B cell (primary cell): Measurements from ENCODE around the gene SNAPIN. TPM values are rescaled to one million over a fixed set of nuclear protein-coding genes. Genes with fewer than 3 reads are reported as not detected.

Experiments used
- ATAC-seq: fragments of 200-7000 bp; cut with Tn5 transposase; one replicate; pipeline ENCODE4 v1.10.0; 2021; ENCODE audit warnings: low read depth, mild to moderate bottlenecking, moderate number of reproducible peaks, moderate library complexity
- CTCF ChIA-PET: fragments of 350-600 bp; sonication (Branson Sonifier 250); formaldehyde crosslinking; loops from one replicate; lab custom pipeline; 2021; ENCODE audit warnings: antibody characterized with exemption, inconsistent platforms; lab: Charles Lee
- POLR2A ChIA-PET: fragments of 350-600 bp; sonication (Branson Sonifier 250); formaldehyde crosslinking; loops from one replicate; lab custom pipeline; 2021; ENCODE audit warnings: antibody characterized with exemption; lab: Charles Lee
- DNase-seq: peaks from one replicate; pipeline ENCODE4 v3.0.0; 2013
- H2AFZ ChIP-seq: 2 replicates; pipeline ENCODE4 v1.6.1; 2012; ENCODE audit warnings: mild to moderate bottlenecking, low read depth, low read length; ENCODE audit not compliant: insufficient read depth, poor library complexity, severe bottlenecking
- H3K27ac ChIP-seq, 2 donors: 1 replicate in 1 of 2; 2 replicates in 1 of 2; pipeline ENCODE4 v1.5.1; 2012 to 2013; ENCODE audit warnings: low read length in 2 of 2, mild to moderate bottlenecking in 2 of 2, moderate library complexity in 1 of 2
- H3K27me3 ChIP-seq, 4 experiments: fragments of 200-600 bp in 1 of 4; sonication (generic) in 1 of 4; replicated peaks in 1 of 4; 1 replicate in 2 of 4; 2 replicates in 2 of 4; pipeline versions ENCODE4 v1.6.1 to v1.7.0; 2013 to 2016; ENCODE audit warnings: low read length in 3 of 4, mild to moderate bottlenecking in 2 of 4, mixed read lengths in 1 of 4, moderate library complexity in 1 of 4; ENCODE audit not compliant: insufficient read depth in 4 of 4, control insufficient read depth in 3 of 4; ENCODE audit errors: control extremely low read depth in 1 of 4
- H3K36me3 ChIP-seq, 2 experiments: replicated peaks in 1 of 2; 1 replicate in 1 of 2; 2 replicates in 1 of 2; pipeline versions ENCODE4 v1.6.1 to v1.7.1; 2013; ENCODE audit warnings: low read length in 1 of 2; ENCODE audit not compliant: insufficient read depth in 2 of 2, control insufficient read depth in 1 of 2; ENCODE audit errors: control extremely low read depth in 1 of 2, extremely low read depth in 1 of 2
- H3K4me1 ChIP-seq, 2 donors: fragments of 200-600 bp in 1 of 2; sonication (generic) in 1 of 2; 1 replicate in 1 of 2; 2 replicates in 1 of 2; pipeline versions ENCODE4 v1.5.1 to v1.6.1; 2013 to 2017; ENCODE audit warnings: low read length in 2 of 2; ENCODE audit not compliant: control insufficient read depth in 2 of 2, insufficient read depth in 2 of 2
- H3K4me2 ChIP-seq: replicated peaks from 2 replicates; pipeline ENCODE3; 2012; ENCODE audit warnings: mild to moderate bottlenecking, low read depth, low read length; ENCODE audit not compliant: poor library complexity, severe bottlenecking
- H3K4me3 ChIP-seq, 5 experiments: fragments of 200-600 bp in 1 of 5; sonication (generic) in 1 of 5; 1 replicate in 3 of 5; 2 replicates in 2 of 5; pipeline versions ENCODE4 v1.5.1 to v1.7.0; 2011 to 2016; ENCODE audit warnings: low read length in 4 of 5, mild to moderate bottlenecking in 4 of 5, low read depth in 2 of 5, control low read depth in 1 of 5, moderate library complexity in 1 of 5; ENCODE audit not compliant: insufficient read depth in 1 of 5; ENCODE audit errors: control extremely low read depth in 1 of 5, extremely low read depth in 1 of 5
- H3K79me2 ChIP-seq: fragments of 200-600 bp; sonication (generic); one replicate; pipeline ENCODE4 v1.6.0; 2016; ENCODE audit warnings: low read length; ENCODE audit not compliant: control insufficient read depth, insufficient read depth
- H3K9ac ChIP-seq: fragments of 200-600 bp; sonication (generic); 2 replicates; pipeline ENCODE4 v1.6.1; 2017; ENCODE audit warnings: mild to moderate bottlenecking, low read length, moderate library complexity
- H3K9me3 ChIP-seq, 3 donors: one replicate each; pipeline versions ENCODE4 v1.6.1 to v1.7.1; 2013; ENCODE audit warnings: low read length in 2 of 3; ENCODE audit not compliant: control insufficient read depth in 2 of 3, insufficient read depth in 1 of 3; ENCODE audit errors: control extremely low read depth in 1 of 3
- H4K20me1 ChIP-seq: 2 replicates; pipeline ENCODE4 v1.6.0; 2012; ENCODE audit warnings: mild to moderate bottlenecking, low read length; ENCODE audit not compliant: insufficient read depth, control insufficient read depth, poor library complexity, severe bottlenecking
- H3K27ac Mint-ChIP-seq: one replicate; pipeline ENCODE4 v1.8.0; 2021; ENCODE audit warnings: mixed read lengths
- H3K27me3 Mint-ChIP-seq: one replicate; pipeline ENCODE4 v1.8.0; 2021; ENCODE audit warnings: mixed read lengths
- H3K4me1 Mint-ChIP-seq: one replicate; pipeline ENCODE4 v1.8.0; 2021; ENCODE audit warnings: mixed read lengths
- H3K4me3 Mint-ChIP-seq: one replicate; pipeline ENCODE4 v1.8.0; 2021; ENCODE audit warnings: mixed read lengths
- H3K9me3 Mint-ChIP-seq: one replicate; pipeline ENCODE4 v1.8.0; 2022; ENCODE audit warnings: mixed read lengths; ENCODE audit not compliant: insufficient read depth
- EZH2 ChIP-seq: IDR thresholded peaks from 2 replicates; pipeline ENCODE4 v1.6.1; 2012; ENCODE audit warnings: borderline replicate concordance, low read depth, mild to moderate bottlenecking, moderate library complexity, low read length; ENCODE audit not compliant: insufficient read depth, poor library complexity, severe bottlenecking
- WGBS: methylation state at CpG from one replicate; pipeline ENCODE4 v1.1.5; 2013; ENCODE audit warnings: missing lambda C conversion rate; ENCODE audit not compliant: insufficient coverage; 5-methylcytosine and 5-hydroxymethylcytosine counted together
- intact Hi-C: fragments of 100-400 bp; cut with micrococcal nuclease; formaldehyde crosslinking; loops from one replicate; pipeline ENCODE4 v1.10.0; 2022
- polyA plus RNA-seq: library from polyadenylated mRNA; depleted of rRNA; stranded (reverse); fragments of >200 nt; gene quantifications from 2 replicates; pipeline ENCODE4 v1.2.3, GENCODE V29; 2012
- total RNA-seq, 2 donors: library from RNA; stranded (reverse); fragments of 120-200 nt in 1 of 2; gene quantifications; 1 replicate in 1 of 2; 2 replicates in 1 of 2; pipeline versions ENCODE4 v1.2.3 to v1.2.4, GENCODE V29; 2013 to 2022
- TF ChIP-seq, protein P1 (sequence below): fragments of 200-600 bp; IDR thresholded peaks from one replicate; pipeline ENCODE4 v1.8.0; 2022; ENCODE audit warnings: antibody characterized with exemption, mild to moderate bottlenecking

Gene SNAPIN
- total and polyA plus RNA-seq, 2 donors (not counting 1 experiment from before 2014, with no cell fraction given), result 22.7 to 37.6 TPM

DNA sequence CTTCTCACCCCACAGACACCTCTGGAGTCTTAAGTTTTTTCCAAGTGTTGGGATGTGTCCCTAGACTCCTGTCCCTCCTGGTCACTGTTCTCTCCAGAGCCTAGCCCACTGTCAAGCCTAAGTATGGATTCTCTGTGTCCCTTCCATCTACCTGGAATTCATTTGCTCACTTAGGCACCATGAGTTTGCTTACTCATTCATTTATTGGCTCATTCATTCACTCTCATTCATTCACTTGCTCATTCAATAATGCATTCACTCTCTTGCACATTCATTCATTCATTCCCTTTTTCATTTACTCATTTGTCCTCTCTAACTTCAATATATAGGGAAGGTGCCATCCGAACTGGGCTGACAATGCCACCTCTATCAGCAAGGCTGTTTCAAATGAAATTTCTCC lies 47.1 kb upstream of the SNAPIN start:
- CTCF ChIA-PET, result no interaction called here
- Histone ChIP-seq H3K27me3 (no peaks in the 10 kb centered on the region), H3K9ac (no peak overlapping the region)

DNA sequence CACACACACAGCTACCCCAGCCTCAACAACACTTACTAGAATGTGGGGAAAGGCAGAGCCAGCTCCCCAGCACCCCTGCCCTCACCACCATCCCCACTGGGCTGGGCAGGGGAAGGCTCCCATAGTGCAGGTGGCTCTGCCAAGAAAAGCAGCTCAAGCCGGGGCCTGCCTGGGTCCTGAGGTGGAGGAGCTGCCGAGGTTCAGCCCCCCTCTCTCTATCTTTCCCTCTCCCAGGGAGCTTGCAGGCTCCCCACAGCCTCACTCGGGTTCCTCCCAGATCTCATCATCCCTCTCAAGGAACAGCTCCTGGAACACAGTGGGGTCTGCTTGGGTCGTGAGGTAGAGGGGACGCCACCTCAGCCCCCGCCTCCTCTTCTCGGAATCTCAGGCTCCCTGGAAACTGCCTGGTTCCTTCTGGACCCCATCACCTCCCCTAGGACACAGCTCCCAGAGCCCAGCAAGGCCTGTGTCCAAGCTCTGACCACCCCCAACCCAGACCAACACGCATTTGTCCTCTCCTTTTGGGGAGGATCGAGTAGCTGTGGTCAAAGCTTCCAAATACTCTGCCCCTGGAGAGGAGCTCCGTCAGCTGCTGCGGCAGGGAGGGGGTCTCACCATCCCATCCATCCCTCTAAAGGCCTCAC lies 46.3 kb upstream of the SNAPIN start:
- Mint-ChIP-seq H3K27me3 (no peaks in the 10 kb centered on the region), H3K4me3 (no peak overlapping the region), H3K9me3 (no peaks in the 10 kb centered on the region), H3K27ac (no peak overlapping the region), H3K4me1 (no peaks in the 10 kb centered on the region)
- H3K4me1 ChIP-seq, result peaks cover 1 to 3% of the 10 kb centered on the region in 2 donors
- ChIA-PET POLR2A (no interaction called here), CTCF (interaction anchor here (0.6 to 0.7 kb wide), 2 partner anchors 44 to 61 kb away, joined by 3 to 4 read pairs; no protein-coding TSS in a partner anchor)
- H3K9ac ChIP-seq, result no peak overlapping the region
- H3K9me3 ChIP-seq, result no peaks in the 10 kb centered on the region
- no peak overlapping the region for H2AFZ ChIP-seq
- H3K27me3 ChIP-seq, result no peaks in the 10 kb centered on the region
- TF ChIP-seq EZH2, result no peak
- TF ChIP-seq, protein P1, sequence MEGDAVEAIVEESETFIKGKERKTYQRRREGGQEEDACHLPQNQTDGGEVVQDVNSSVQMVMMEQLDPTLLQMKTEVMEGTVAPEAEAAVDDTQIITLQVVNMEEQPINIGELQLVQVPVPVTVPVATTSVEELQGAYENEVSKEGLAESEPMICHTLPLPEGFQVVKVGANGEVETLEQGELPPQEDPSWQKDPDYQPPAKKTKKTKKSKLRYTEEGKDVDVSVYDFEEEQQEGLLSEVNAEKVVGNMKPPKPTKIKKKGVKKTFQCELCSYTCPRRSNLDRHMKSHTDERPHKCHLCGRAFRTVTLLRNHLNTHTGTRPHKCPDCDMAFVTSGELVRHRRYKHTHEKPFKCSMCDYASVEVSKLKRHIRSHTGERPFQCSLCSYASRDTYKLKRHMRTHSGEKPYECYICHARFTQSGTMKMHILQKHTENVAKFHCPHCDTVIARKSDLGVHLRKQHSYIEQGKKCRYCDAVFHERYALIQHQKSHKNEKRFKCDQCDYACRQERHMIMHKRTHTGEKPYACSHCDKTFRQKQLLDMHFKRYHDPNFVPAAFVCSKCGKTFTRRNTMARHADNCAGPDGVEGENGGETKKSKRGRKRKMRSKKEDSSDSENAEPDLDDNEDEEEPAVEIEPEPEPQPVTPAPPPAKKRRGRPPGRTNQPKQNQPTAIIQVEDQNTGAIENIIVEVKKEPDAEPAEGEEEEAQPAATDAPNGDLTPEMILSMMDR, result no peak
- no peak overlapping the region for H3K4me3 ChIP-seq
- intact Hi-C loops, result no loop called here
- DNase-seq (no peak), ATAC-seq (no peak)
- no peaks in the 10 kb centered on the region for H3K36me3 ChIP-seq
- 98% methylated on average over 8 of the region's 11 CpGs for WGBS
- no peak overlapping the region for H3K4me2 ChIP-seq
- H4K20me1 ChIP-seq, result no peaks in the 10 kb centered on the region
- H3K79me2 ChIP-seq, result no peaks in the 10 kb centered on the region
- H3K27ac ChIP-seq, result no peak overlapping the region

More for the DNA sequence above, 47.1 kb upstream of the SNAPIN start:
- ATAC-seq, result no peak
- H3K4me1 Mint-ChIP-seq, result no peaks in the 10 kb centered on the region
- no peaks in the 10 kb centered on the region for H3K9me3 Mint-ChIP-seq
- no CpG with 5 or more reads among the region's 1 CpG for WGBS
- TF ChIP-seq EZH2, result no peak
- TF ChIP-seq, protein P1, result no peak
- Histone ChIP-seq H3K79me2 (no peaks in the 10 kb centered on the region), H3K4me1 (no peaks in the 10 kb centered on the region), H3K27ac (no peak overlapping the region), H3K4me3 (no peak overlapping the region), H3K9me3 (no peaks in the 10 kb centered on the region), H4K20me1 (no peaks in the 10 kb centered on the region), H3K36me3 (no peaks in the 10 kb centered on the region), H3K4me2 (no peak overlapping the region), H2AFZ (no peak overlapping the region)
- intact Hi-C loops, result no loop called here
- no peaks in the 10 kb centered on the region for H3K27me3 Mint-ChIP-seq
- POLR2A ChIA-PET, result no interaction called here
- H3K27ac Mint-ChIP-seq, result no peak overlapping the region
- no peak overlapping the region for H3K4me3 Mint-ChIP-seq
- no peak for DNase-seq
